Stomach (tissue), 4 donors: ENCODE data around the gene CCDC66.

Experiments used
- EP300 ChIP-seq: sonication (generic); formaldehyde crosslinking; IDR thresholded peaks from one replicate; pipeline ENCODE4 v1.6.1; 2017; ENCODE audit warnings: antibody characterized with exemption
- POLR2A ChIP-seq, 4 donors: fragments of 450-650 bp; IDR thresholded peaks; one replicate each; pipeline ENCODE4 v1.6.1; 2016; ENCODE audit warnings: antibody characterized with exemption in 4 of 4, control low read depth in 2 of 4, mild to moderate bottlenecking in 1 of 4, moderate library complexity in 1 of 4
- TF ChIP-seq, protein P1 (sequence below), 7 experiments: fragments of 450-650 bp in 4 of 7; fragments of 200-600 bp in 3 of 7; sonication (generic) in 3 of 7; IDR thresholded peaks; one replicate each; pipeline ENCODE4 v1.5.1; 2016 to 2019; ENCODE audit warnings: antibody characterized with exemption in 7 of 7, control low read depth in 2 of 7, mild to moderate bottlenecking in 1 of 7

DNA sequence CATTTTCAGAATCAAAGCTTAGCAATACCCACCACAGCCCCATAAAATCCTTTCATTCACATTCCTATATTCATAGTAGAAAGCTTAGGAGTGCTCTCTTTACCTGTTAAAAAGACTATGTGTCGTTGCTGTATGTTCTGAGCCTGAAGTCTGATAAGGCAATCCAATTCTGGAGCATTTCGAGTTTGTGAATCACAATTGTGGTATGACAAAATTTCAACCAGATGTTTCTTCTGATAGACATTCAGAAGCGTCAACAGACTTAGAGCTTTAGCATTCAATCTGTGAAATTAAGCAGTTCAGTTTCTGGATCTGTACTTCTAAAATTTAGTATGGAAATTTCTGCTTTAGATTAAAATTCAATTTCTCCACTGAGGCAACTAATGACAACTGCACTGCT is 67.8 kb downstream of the CCDC66 start:
- TF ChIP-seq, protein P1, sequence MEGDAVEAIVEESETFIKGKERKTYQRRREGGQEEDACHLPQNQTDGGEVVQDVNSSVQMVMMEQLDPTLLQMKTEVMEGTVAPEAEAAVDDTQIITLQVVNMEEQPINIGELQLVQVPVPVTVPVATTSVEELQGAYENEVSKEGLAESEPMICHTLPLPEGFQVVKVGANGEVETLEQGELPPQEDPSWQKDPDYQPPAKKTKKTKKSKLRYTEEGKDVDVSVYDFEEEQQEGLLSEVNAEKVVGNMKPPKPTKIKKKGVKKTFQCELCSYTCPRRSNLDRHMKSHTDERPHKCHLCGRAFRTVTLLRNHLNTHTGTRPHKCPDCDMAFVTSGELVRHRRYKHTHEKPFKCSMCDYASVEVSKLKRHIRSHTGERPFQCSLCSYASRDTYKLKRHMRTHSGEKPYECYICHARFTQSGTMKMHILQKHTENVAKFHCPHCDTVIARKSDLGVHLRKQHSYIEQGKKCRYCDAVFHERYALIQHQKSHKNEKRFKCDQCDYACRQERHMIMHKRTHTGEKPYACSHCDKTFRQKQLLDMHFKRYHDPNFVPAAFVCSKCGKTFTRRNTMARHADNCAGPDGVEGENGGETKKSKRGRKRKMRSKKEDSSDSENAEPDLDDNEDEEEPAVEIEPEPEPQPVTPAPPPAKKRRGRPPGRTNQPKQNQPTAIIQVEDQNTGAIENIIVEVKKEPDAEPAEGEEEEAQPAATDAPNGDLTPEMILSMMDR (IDR thresholded peaks at IDR 0.05) = no peak
- no peak for TF ChIP-seq EP300
- TF ChIP-seq POLR2A (IDR thresholded peaks at IDR 0.05) = no peak
